B cell (primary cell): Measurements from ENCODE around the gene MAP6.

ENCODE experiments used
- CTCF ChIP-seq: fragments of 200-600 bp; IDR thresholded peaks from one replicate; pipeline ENCODE4 v1.8.0; 2022; ENCODE audit warnings: antibody characterized with exemption, mild to moderate bottlenecking
- EZH2 ChIP-seq: IDR thresholded peaks from 2 replicates; pipeline ENCODE4 v1.6.1; 2012; ENCODE audit warnings: borderline replicate concordance, low read depth, mild to moderate bottlenecking, moderate library complexity, low read length; ENCODE audit not compliant: insufficient read depth, poor library complexity, severe bottlenecking

- TF ChIP-seq CTCF (no peak), EZH2 (no peak)
Measured at GRCh38 chr11:75582506-75582894, 86.3 kb downstream of the MAP6 start.
